DMS 273 (cell line): ENCODE data around the gene SLC1A1.
A peak's percentile ranks its signal among the peaks of the same experiment; 100 is the strongest.
"Not testable (repeated sequence)": the region's sequence is repeated elsewhere in the genome, so short reads cannot be mapped to it uniquely, and the experiment has no call there.

Experiments
- DNase-seq: peaks from one replicate; lab custom pipeline; 2025; ENCODE audit not compliant: unreplicated experiment; lab: John Stamatoyannopoulos, UW

Gene SLC1A1

DNA sequence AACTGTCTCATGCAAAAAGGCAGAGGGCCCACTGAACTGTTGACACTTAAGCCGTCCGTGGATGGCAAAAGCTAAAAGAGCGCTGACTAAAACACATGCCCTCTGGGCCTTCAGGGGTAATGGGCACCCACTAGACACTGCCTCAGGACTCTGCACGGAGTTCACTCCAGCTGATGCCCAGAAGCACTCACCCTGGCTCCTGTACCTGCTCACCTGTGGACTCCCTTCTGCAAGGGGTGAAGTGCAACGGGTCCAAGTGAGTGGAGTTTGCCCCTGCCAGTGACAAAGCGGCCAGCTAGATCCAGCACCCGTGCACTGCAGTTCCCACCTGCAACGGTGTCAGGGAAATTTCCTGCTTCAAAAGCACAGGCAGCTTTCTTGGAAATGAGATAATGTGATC lies 50.2 kb downstream of the SLC1A1 start:
- no peak for DNase-seq

DNA sequence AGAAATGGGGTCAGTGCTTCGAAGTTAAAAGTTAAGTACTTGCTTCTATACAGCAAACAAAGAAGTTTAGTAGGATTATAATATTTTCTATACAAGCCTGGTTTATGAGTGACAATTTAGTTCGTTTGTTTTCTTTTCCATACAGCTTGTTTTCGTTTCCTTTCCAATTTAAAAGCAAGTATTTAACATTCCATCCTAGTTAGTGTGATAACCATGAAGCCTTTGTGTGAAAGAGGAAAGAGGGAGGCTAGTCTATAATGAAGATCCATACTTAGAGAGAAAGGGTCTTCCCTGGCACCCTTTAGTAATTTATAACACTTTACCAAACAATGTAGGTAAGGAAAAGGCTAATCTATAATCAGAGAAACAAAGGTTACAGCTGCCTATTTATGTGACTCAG lies 51.0 kb downstream of the SLC1A1 start:
- DNase-seq = no peak

GRCh38 chr9:4541856-4542255 lies 51.6 kb downstream of the SLC1A1 start:
- DNase-seq = no peak

GRCh38 chr9:4544714-4545113 lies 54.4 kb downstream of the SLC1A1 start:
- not testable (repeated sequence) for DNase-seq

- DNase-seq = no peak
Measured at GRCh38 chr9:4547016-4547415, 56.7 kb downstream of the SLC1A1 start.

DNA sequence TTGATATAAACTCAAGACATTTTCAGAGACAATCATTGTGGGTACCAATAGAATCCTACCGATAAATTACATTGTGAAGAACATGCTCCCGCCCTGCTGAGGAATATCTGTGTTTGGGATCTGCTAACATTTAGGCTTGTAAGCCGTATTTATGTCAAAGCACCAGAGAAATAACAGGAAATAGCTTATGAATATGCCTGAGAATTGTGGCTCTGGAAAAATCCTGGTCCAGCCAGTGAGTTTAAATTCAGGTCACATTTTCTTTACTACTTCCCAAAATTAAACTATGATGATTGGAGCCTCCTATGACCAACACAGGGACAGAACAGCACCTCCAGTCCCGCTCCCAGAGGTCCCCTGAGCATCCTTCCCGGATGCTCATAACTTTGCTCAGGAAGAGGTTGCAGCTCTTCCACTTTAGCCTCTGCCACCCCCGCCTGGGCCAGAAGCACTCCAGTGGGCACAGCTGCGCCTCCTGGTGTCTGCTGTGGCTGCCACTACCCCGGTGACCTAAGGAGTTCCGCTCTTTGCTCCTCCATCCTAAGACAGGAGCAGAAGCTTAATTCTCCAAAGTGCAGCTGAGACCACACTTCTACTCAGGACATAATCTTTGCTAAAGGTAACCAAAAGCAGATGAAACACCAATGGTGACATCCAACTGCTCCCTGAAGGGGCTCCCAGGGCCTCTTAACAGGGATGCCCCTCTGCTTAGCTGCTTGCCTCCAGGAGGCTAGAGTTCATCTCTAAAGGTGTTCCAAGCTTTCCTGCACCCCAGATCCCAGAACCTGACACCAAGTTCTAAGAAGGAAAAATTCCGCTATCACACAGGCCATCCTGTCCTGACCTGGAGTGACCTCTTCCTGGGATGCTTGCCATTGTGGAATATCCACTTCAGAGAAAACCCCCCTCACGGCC lies 58.8 kb downstream of the SLC1A1 start:
- peak; percentile 17 for DNase-seq

GRCh38 chr9:4549751-4550295 lies 59.6 kb downstream of the SLC1A1 start:
- DNase-seq = no peak

- no peak for DNase-seq
Measured at GRCh38 chr9:4550777-4551484, 60.7 kb downstream of the SLC1A1 start.

- DNase-seq = peak; percentile 24
Measured at GRCh38 chr9:4553951-4554381, 63.7 kb downstream of the SLC1A1 start.

DNA sequence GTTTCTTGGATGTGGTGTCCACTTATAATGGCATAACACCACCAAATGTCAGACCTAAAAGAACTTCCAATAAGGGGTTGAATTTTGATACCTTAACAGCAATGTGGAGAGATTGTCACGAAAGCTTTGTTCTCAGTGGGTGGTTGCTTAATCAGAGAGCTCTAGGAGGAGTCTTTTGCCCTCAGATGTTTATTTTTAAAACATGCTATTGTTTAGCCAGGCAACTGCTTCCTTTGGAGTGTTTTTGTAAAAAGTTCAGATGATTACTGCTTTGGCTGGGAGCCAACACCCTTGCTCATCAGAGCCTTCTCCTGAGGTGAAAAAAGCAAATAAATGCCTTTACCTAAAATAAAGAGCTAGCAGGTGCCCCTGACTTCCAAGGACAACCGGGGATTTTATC lies 65.0 kb downstream of the SLC1A1 start:
- no peak for DNase-seq

- no peak for DNase-seq
Measured at GRCh38 chr9:4558371-4558998, 68.2 kb downstream of the SLC1A1 start.

DNA sequence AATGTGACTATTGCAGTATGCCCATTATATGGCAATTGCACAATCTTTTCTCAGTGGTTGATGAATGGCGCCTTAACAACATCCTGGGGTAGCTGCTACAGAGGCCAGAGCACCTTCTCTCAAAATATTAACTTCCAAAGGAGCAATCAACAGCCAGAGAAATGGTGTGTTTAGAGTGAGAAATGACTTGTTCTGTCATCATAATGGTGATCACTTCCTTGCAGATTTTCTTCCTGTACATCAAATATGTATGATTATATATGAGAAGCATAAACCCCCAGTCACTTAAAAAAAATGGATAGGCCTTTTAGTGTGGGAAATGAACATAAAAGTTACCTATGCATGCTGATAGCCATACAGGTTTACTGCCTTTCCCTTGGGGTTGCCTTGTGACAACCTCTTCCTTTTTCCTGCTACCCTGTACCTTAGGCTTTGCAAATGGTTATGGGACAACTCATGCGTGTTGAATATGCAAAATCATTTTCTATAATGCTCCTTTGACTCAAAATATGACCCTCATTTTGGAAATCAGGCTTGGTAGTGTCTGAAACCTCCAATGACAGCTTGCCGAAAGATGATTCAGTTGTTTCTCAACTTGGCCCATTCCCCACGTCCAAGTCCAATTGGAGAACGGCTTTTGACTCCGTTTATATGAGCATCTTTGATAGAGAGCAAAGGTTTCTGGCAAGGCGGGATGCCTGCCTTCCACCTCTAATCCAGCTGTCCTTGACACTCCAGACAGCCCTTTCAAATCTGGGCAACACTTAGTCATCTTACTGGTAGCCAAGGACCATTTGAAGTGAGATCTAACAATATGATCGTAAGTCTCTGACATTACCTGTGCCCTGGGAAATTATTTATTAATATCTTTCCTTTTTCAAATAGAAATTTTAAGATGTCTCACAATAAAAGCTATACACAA lies 69.3 kb downstream of the SLC1A1 start:
- no peak for DNase-seq

DNA sequence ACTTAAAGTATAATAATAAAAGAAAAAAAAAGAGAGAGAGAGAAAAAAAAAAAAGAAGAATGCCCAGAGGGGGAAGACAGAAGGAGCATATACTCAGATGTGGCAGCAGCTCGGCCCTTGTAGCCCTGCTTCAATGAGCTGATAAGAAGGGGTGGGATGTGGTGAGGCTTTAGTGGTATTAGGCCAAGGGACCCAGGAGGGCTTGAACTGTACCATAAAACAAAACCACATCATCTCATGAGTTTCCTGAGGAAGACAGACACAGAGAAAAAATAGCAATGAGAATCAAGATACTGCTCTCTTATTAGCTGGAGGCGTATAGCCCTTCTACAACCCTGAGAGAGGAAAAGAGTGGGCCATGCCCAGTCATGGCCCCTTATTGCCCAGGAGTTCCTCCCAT lies 72.8 kb downstream of the SLC1A1 start:
- DNase-seq = no peak

- DNase-seq = no peak
Measured at GRCh38 chr9:4566806-4567205, 76.5 kb downstream of the SLC1A1 start.

DNA sequence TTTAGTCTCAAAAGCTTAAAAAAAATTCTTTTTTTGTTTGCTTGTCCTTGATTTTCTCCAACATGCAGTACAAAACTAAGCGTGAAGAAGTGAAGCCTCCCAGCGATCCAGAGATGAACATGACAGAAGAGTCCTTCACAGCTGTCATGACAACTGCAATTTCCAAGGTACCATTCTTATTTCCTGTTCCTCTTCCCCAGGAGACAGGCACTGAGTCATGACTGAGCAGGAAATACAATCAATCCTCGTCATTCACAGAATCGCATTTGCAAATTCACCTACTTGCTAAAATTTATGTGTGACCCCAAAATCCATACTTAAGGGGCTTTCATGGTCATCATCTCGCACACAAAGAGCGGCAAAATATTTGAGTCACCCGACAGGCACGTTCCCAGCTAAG lies 77.3 kb downstream of the SLC1A1 start:
- DNase-seq = no peak

- DNase-seq = no peak
Measured at GRCh38 chr9:4569101-4569500, 78.8 kb downstream of the SLC1A1 start.

GRCh38 chr9:4572184-4572826 lies 82.0 kb downstream of the SLC1A1 start:
- no peak for DNase-seq

- DNase-seq = no peak
Measured at GRCh38 chr9:4573176-4573575, 82.9 kb downstream of the SLC1A1 start.

- DNase-seq = peak; percentile 89
Measured at GRCh38 chr9:4573634-4574389, 83.5 kb downstream of the SLC1A1 start.
